H1 (cell line): ENCODE measurements around the gene MTNR1B. TPM values are rescaled to one million over a fixed set of nuclear protein-coding genes. Genes with fewer than 3 reads are reported as not detected.

Source experiments
- CTCF ChIA-PET: fragments of 300-600 bp; sonication (Branson Sonifier 250); formaldehyde crosslinking; loops from one replicate; lab custom pipeline; 2021; ENCODE audit not compliant: partially characterized antibody; lab: Charles Lee
- POLR2A ChIA-PET: fragments of 300-600 bp; sonication (Branson Sonifier 250); formaldehyde crosslinking; loops from one replicate; lab custom pipeline; 2021; ENCODE audit warnings: inconsistent platforms; ENCODE audit not compliant: partially characterized antibody; lab: Charles Lee
- DNase-seq, 2 experiments: peaks; one replicate each; pipeline versions ENCODE4 v3.0.0 to v3.0.0-alpha.2; 2010 to 2022; ENCODE audit warnings: low spot score in 2 of 2, low read depth in 1 of 2, mixed read lengths in 1 of 2
- FAIRE-seq: peaks from 2 replicates; lab custom pipeline; 2011; peaks lifted over from hg19 to GRCh38; lab: Jason Lieb, UNC
- H2AFZ ChIP-seq: 2 replicates; pipeline ENCODE4 v1.8.1; 2012; ENCODE audit warnings: low read length, inconsistent platforms
- H2AK5ac ChIP-seq: 2 replicates; pipeline ENCODE4 v1.6.1; 2013; ENCODE audit warnings: low read depth, low read length
- H2BK120ac ChIP-seq: replicated peaks from 2 replicates; pipeline ENCODE3; 2013; ENCODE audit warnings: low read depth, low read length, inconsistent platforms
- H2BK12ac ChIP-seq: 2 replicates; pipeline ENCODE4 v1.6.1; 2013; ENCODE audit warnings: low read depth, low read length
- H2BK15ac ChIP-seq: 2 replicates; pipeline ENCODE4 v1.6.1; 2013; ENCODE audit warnings: low read length
- H2BK20ac ChIP-seq: 2 replicates; pipeline ENCODE4 v1.6.1; 2013; ENCODE audit warnings: low read length
- H2BK5ac ChIP-seq: 2 replicates; pipeline ENCODE4 v1.6.1; 2013; ENCODE audit warnings: low read depth, low read length
- H3K14ac ChIP-seq: 2 replicates; pipeline ENCODE4 v1.6.1; 2013; ENCODE audit warnings: inconsistent platforms; ENCODE audit not compliant: insufficient read length
- H3K18ac ChIP-seq: 2 replicates; pipeline ENCODE4 v1.6.1; 2013; ENCODE audit warnings: low read length; ENCODE audit errors: extremely low read depth
- H3K23ac ChIP-seq: 2 replicates; pipeline ENCODE4 v1.6.1; 2013; ENCODE audit warnings: inconsistent platforms; ENCODE audit not compliant: insufficient read length
- H3K23me2 ChIP-seq: 2 replicates; pipeline ENCODE4 v1.6.1; 2013; ENCODE audit warnings: low read depth, low read length
- H3K27ac ChIP-seq: 2 replicates; pipeline ENCODE4 v1.6.1; 2011; ENCODE audit warnings: low read depth, low read length, inconsistent platforms
- H3K27me3 ChIP-seq, 4 experiments: replicated peaks in 1 of 4; 1 replicate in 1 of 4; 2 replicates in 3 of 4; pipeline versions ENCODE4 v1.6.1 to v1.8.1; 2011 to 2013; ENCODE audit warnings: low read length in 3 of 4, mild to moderate bottlenecking in 3 of 4, inconsistent platforms in 2 of 4, mixed read lengths in 2 of 4, moderate library complexity in 1 of 4; ENCODE audit not compliant: control insufficient read depth in 3 of 4, insufficient read depth in 3 of 4; ENCODE audit errors: extremely low read depth in 1 of 4
- H3K36me3 ChIP-seq, 4 experiments: 2 replicates each; pipeline versions ENCODE4 v1.6.1 to v1.8.1; 2011 to 2013; ENCODE audit warnings: mild to moderate bottlenecking in 4 of 4, low read length in 3 of 4, moderate library complexity in 2 of 4, control low read depth in 1 of 4, inconsistent platforms in 1 of 4; ENCODE audit not compliant: insufficient read depth in 4 of 4, control insufficient read depth in 2 of 4
- H3K4ac ChIP-seq: replicated peaks from 2 replicates; pipeline ENCODE3; 2013; ENCODE audit warnings: low read length, low read depth, mixed read lengths, inconsistent platforms; ENCODE audit not compliant: insufficient read length
- H3K4me1 ChIP-seq, 4 experiments: replicated peaks in 1 of 4; 1 replicate in 1 of 4; 2 replicates in 3 of 4; pipeline versions ENCODE4 v1.6.1 to v1.8.1; 2011 to 2013; ENCODE audit warnings: low read length in 3 of 4, inconsistent platforms in 2 of 4, mixed read lengths in 1 of 4; ENCODE audit not compliant: insufficient read depth in 4 of 4, control insufficient read depth in 3 of 4
- H3K4me2 ChIP-seq, 2 experiments: 2 replicates each; pipeline versions ENCODE4 v1.6.1 to v1.8.1; 2011 to 2013; ENCODE audit warnings: low read depth in 2 of 2, low read length in 2 of 2, control low read depth in 1 of 2, inconsistent platforms in 1 of 2, mild to moderate bottlenecking in 1 of 2; ENCODE audit not compliant: insufficient read depth in 1 of 2
- H3K4me3 ChIP-seq, 4 experiments: fragments of 200-600, 300-600 bp in 1 of 4; sonication (generic), shearing (Covaris generic), sonication (Bioruptor Twin) in 1 of 4; 2 replicates each; pipeline versions ENCODE4 v1.5.1 to v1.8.1; 2011 to 2016; ENCODE audit warnings: low read length in 4 of 4, low read depth in 3 of 4, control low read depth in 2 of 4, inconsistent platforms in 2 of 4, mild to moderate bottlenecking in 2 of 4, mixed read lengths in 1 of 4, moderate library complexity in 1 of 4; ENCODE audit not compliant: insufficient read depth in 2 of 4; ENCODE audit errors: extremely low read depth in 1 of 4
- H3K56ac ChIP-seq: replicated peaks from 2 replicates; pipeline ENCODE3; 2013; ENCODE audit warnings: low read depth, mild to moderate bottlenecking, mixed read lengths, low read length, inconsistent platforms; ENCODE audit not compliant: insufficient read length
- H3K79me1 ChIP-seq: 2 replicates; pipeline ENCODE4 v1.6.1; 2013; ENCODE audit warnings: low read depth, low read length, control low read depth
- H3K79me2 ChIP-seq, 2 experiments: 2 replicates each; pipeline versions ENCODE4 v1.6.1 to v1.8.1; 2012 to 2013; ENCODE audit warnings: low read length in 2 of 2, mild to moderate bottlenecking in 2 of 2, inconsistent platforms in 1 of 2; ENCODE audit not compliant: insufficient read depth in 2 of 2, control insufficient read depth in 1 of 2
- H3K9ac ChIP-seq, 4 experiments: replicated peaks in 1 of 4; 1 replicate in 1 of 4; 2 replicates in 3 of 4; pipeline versions ENCODE4 v1.6.1 to v1.8.1; 2011 to 2013; ENCODE audit warnings: low read depth in 3 of 4, low read length in 3 of 4, control low read depth in 2 of 4, mild to moderate bottlenecking in 2 of 4, moderate library complexity in 2 of 4, inconsistent platforms in 1 of 4; ENCODE audit errors: extremely low read depth in 1 of 4
- H3K9me3 ChIP-seq, 2 experiments: 2 replicates each; pipeline versions ENCODE4 v1.6.1 to v1.8.1; 2012 to 2013; ENCODE audit warnings: mild to moderate bottlenecking in 2 of 2, moderate library complexity in 2 of 2, control low read depth in 1 of 2, inconsistent platforms in 1 of 2, low read depth in 1 of 2, low read length in 1 of 2, mixed read lengths in 1 of 2; ENCODE audit not compliant: insufficient read depth in 2 of 2
- H4K20me1 ChIP-seq, 2 experiments: replicated peaks in 1 of 2; 2 replicates each; pipeline versions ENCODE3 to v1.8.1; 2011 to 2013; ENCODE audit warnings: inconsistent platforms in 2 of 2, low read length in 2 of 2, mild to moderate bottlenecking in 1 of 2; ENCODE audit not compliant: insufficient read depth in 2 of 2, control insufficient read depth in 1 of 2
- H4K5ac ChIP-seq: 2 replicates; pipeline ENCODE4 v1.6.1; 2013; ENCODE audit warnings: low read length, low read depth, mixed read lengths, inconsistent platforms; ENCODE audit not compliant: insufficient read length
- H4K8ac ChIP-seq: 2 replicates; pipeline ENCODE4 v1.8.0; 2013; ENCODE audit warnings: mild to moderate bottlenecking, moderate library complexity, low read length, inconsistent platforms; ENCODE audit not compliant: insufficient read depth; ENCODE audit errors: extremely low read depth
- H4K91ac ChIP-seq: replicated peaks from 2 replicates; pipeline ENCODE3; 2013; ENCODE audit warnings: low read length, mixed read lengths, inconsistent platforms; ENCODE audit not compliant: insufficient read length
- BCL11A ChIP-seq, 2 experiments: IDR thresholded peaks; one replicate each; pipeline ENCODE4 v1.6.1; 2011; ENCODE audit warnings: low read depth in 2 of 2, low read length in 2 of 2, mild to moderate bottlenecking in 2 of 2
- CREB1 ChIP-seq: IDR thresholded peaks from 2 replicates; pipeline ENCODE4 v1.6.1; 2012; ENCODE audit warnings: inconsistent platforms
- HDAC6 ChIP-seq: IDR thresholded peaks from one replicate; pipeline ENCODE4 v1.7.1; 2012; ENCODE audit warnings: low read depth, mild to moderate bottlenecking, inconsistent platforms, low read length, moderate library complexity
- KDM5A ChIP-seq: fragments of 200-600 bp; IDR thresholded peaks from 2 replicates; pipeline ENCODE4 v1.7.1; 2012; ENCODE audit warnings: mild to moderate bottlenecking, low read length, inconsistent platforms, mixed read lengths
- NANOG ChIP-seq: IDR thresholded peaks from 2 replicates; pipeline ENCODE4 v1.6.1; 2011; ENCODE audit warnings: low read length, low read depth, mild to moderate bottlenecking, inconsistent platforms; ENCODE audit not compliant: insufficient read depth, poor library complexity, severe bottlenecking
- POLR2A ChIP-seq, 2 experiments: IDR thresholded peaks; 1 replicate in 1 of 2; 2 replicates in 1 of 2; pipeline ENCODE4 v1.6.1; 2011; ENCODE audit warnings: low read depth in 2 of 2, low read length in 2 of 2, mild to moderate bottlenecking in 2 of 2; ENCODE audit errors: control extremely low read depth in 1 of 2
- POLR2AphosphoS5 ChIP-seq: IDR thresholded peaks from 2 replicates; pipeline ENCODE4 v1.6.1; 2011; ENCODE audit warnings: low read depth, low read length
- SUZ12 ChIP-seq: fragments of 200-600 bp; sonication (generic); IDR thresholded peaks from 2 replicates; pipeline ENCODE4 v1.6.1; 2012; ENCODE audit warnings: mild to moderate bottlenecking, inconsistent platforms, low read length, moderate library complexity, mixed read lengths
- YY1 ChIP-seq: IDR thresholded peaks from 2 replicates; pipeline ENCODE4 v1.6.1; 2011; ENCODE audit warnings: low read depth, mild to moderate bottlenecking, low read length
- WGBS, 2 experiments: shearing (Covaris generic) in 1 of 2; methylation state at CpG; one replicate each; pipeline versions ENCODE4 v1.1.6 to v1.1.7; 2013 to 2015; ENCODE audit warnings: low lambda C conversion rate in 2 of 2, mixed read lengths in 2 of 2, inconsistent platforms in 1 of 2, low coverage in 1 of 2, missing lambda C conversion rate in 1 of 2; ENCODE audit not compliant: insufficient replicate concordance in 2 of 2, insufficient coverage in 1 of 2, insufficient read length in 1 of 2; ENCODE audit errors: extremely low coverage in 1 of 2, missing lambda C conversion rate in 1 of 2; 5-methylcytosine and 5-hydroxymethylcytosine counted together
- polyA plus RNA-seq, 7 experiments: library from polyadenylated mRNA; depleted of rRNA in 3 of 7; stranded (reverse) in 5 of 7; unstranded in 2 of 7; fragments of >200 nt in 5 of 7; fragments of 200-250 nt in 2 of 7; gene quantifications; 1 replicate in 5 of 7; 2 replicates in 1 of 7; 4 replicates in 1 of 7; pipeline versions ENCODE4 v1.2.1 to v1.2.3, GENCODE V29; 2011 to 2013; ENCODE audit warnings: missing spikeins in 2 of 7, mixed read lengths in 2 of 7
- total RNA-seq: library from RNA; stranded (reverse); fragmentation: NEBNext Ultra II Directional; extraction: Animal tissue kit (Norgen Biotek cat#: 25700); gene quantifications from 2 replicates; pipeline ENCODE4 v1.2.1, GENCODE V29; 2021
- TF ChIP-seq, protein P1 (sequence below): IDR thresholded peaks from 2 replicates; pipeline ENCODE4 v1.6.1; 2011; ENCODE audit warnings: low read depth, mild to moderate bottlenecking, low read length; ENCODE audit not compliant: insufficient read depth

The MTNR1B gene
- total and polyA plus RNA-seq, 2 of the 8 experiments (the other 6 are each of a cell fraction or from before 2014, with no cell fraction given) = 0.08 TPM; not detected in 1

GRCh38 chr11:92922731-92923130, 46.7 kb upstream of the MTNR1B start:
- Histone ChIP-seq H4K20me1 (no peaks in the 10 kb centered on the region), H3K79me2 (no peaks in the 10 kb centered on the region), H4K8ac (no peak overlapping the region), H3K9ac (no peak overlapping the region), H3K56ac (no peak overlapping the region), H3K36me3 (no peaks in the 10 kb centered on the region; a peak in 1 of 8 replicates), H3K79me1 (no peaks in the 10 kb centered on the region), H3K23ac (no peak overlapping the region), H2BK12ac (no peak overlapping the region), H3K18ac (no peak overlapping the region), H2AK5ac (no peak overlapping the region), H3K23me2 (no peaks in the 10 kb centered on the region), H3K9me3 (peaks cover 9 to 16% of the 10 kb centered on the region in 2 experiments), H4K5ac (no peak overlapping the region), H2BK20ac (no peak overlapping the region), H3K27me3 (no peaks in the 10 kb centered on the region), H3K4me2 (no peak overlapping the region), H3K4me3 (no peak overlapping the region), H2BK5ac (no peak overlapping the region), H4K91ac (no peak overlapping the region), H2AFZ (no peak overlapping the region), H3K27ac (no peak overlapping the region), H2BK15ac (no peak overlapping the region), H3K4ac (no peak overlapping the region), H3K4me1 (peaks cover 0 to 6% (median 0%) of the 10 kb centered on the region in 4 experiments; a peak in 2 of 7 replicates), H3K14ac (no peak overlapping the region), H2BK120ac (no peak overlapping the region)
- WGBS, 2 experiments = 84% methylated on average over 1 of the region's 1 CpG; no CpG with 5 or more reads in 1 of the 2 experiments
- DNase-seq (no peak), FAIRE-seq (no peak)
- ChIA-PET CTCF (no interaction called here), POLR2A (no interaction called here)
- TF ChIP-seq, protein P1, sequence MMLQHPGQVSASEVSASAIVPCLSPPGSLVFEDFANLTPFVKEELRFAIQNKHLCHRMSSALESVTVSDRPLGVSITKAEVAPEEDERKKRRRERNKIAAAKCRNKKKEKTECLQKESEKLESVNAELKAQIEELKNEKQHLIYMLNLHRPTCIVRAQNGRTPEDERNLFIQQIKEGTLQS = no peak
- TF ChIP-seq POLR2AphosphoS5 (no peak), NANOG (no peak), HDAC6 (no peak), CREB1 (no peak), BCL11A (IDR thresholded peaks at IDR 0.05; ENCODE audit: low read depth in 2 of 2, low read length in 2 of 2) (no peak), SUZ12 (no peak), KDM5A (no peak), YY1 (no peak), POLR2A (IDR thresholded peaks at IDR 0.05; ENCODE audit: control extremely low read depth in 1 of 2, low read depth in 2 of 2, low read length in 2 of 2) (no peak)
